GM23338 (cell line): ENCODE measurements around the gene AHI1.

Experiments used
- CTCF ChIP-seq, 2 experiments: fragments of 200-600 bp in 1 of 2; sonication (generic) in 1 of 2; conservative IDR thresholded peaks; 2 replicates each; pipeline versions ENCODE4 v1.5.1 to v1.6.1; 2016 to 2017; ENCODE audit warnings: antibody characterized with exemption in 2 of 2, low read depth in 2 of 2, mild to moderate bottlenecking in 2 of 2, moderate library complexity in 1 of 2
- EZH2 ChIP-seq: fragments of 200-600 bp; sonication (generic); IDR thresholded peaks from one replicate; pipeline ENCODE4 v1.8.0; 2017; ENCODE audit warnings: antibody characterized with exemption, mild to moderate bottlenecking, low read depth; ENCODE audit not compliant: unreplicated experiment
- EZH2phosphoT487 ChIP-seq: fragments of 200-600 bp; sonication (generic); IDR thresholded peaks from one replicate; pipeline ENCODE4 v1.8.1; 2018; ENCODE audit warnings: antibody characterized with exemption; ENCODE audit not compliant: unreplicated experiment
- JUNB ChIP-seq: IDR thresholded peaks from one replicate; pipeline ENCODE4 v1.6.1; 2016; ENCODE audit warnings: antibody characterized with exemption; ENCODE audit not compliant: unreplicated experiment
- NANOG ChIP-seq: IDR thresholded peaks from 2 replicates; pipeline ENCODE4 v1.6.1; 2016; ENCODE audit warnings: antibody characterized with exemption, borderline replicate concordance
- POLR2AphosphoS5 ChIP-seq: IDR thresholded peaks from 2 replicates; pipeline ENCODE4 v1.6.1; 2016; ENCODE audit warnings: antibody characterized with exemption, low read depth
- ZNF114 ChIP-seq: fragments of 250-450 bp; sonication (Bioruptor Pico); IDR thresholded peaks from 2 replicates; pipeline ENCODE4 v1.5.0; 2020; ENCODE audit warnings: mild to moderate bottlenecking, moderate library complexity
- TF ChIP-seq, protein P1 (sequence below): IDR thresholded peaks from one replicate; pipeline ENCODE4 v1.6.1; 2018; ENCODE audit warnings: antibody characterized with exemption; ENCODE audit not compliant: unreplicated experiment

GRCh38 chr6:135540207-135540840 lies 42.8 kb upstream of the AHI1 start:
- TF ChIP-seq CTCF (conservative IDR thresholded peaks at IDR 0.05; ENCODE audit: low read depth in 2 of 2) = peak in 1 of 2 experiments; percentile 59; a peak in 2 of 4 replicates
- TF ChIP-seq EZH2 = no peak
- no peak for TF ChIP-seq POLR2AphosphoS5
- no peak for TF ChIP-seq EZH2phosphoT487
- TF ChIP-seq, protein P1, sequence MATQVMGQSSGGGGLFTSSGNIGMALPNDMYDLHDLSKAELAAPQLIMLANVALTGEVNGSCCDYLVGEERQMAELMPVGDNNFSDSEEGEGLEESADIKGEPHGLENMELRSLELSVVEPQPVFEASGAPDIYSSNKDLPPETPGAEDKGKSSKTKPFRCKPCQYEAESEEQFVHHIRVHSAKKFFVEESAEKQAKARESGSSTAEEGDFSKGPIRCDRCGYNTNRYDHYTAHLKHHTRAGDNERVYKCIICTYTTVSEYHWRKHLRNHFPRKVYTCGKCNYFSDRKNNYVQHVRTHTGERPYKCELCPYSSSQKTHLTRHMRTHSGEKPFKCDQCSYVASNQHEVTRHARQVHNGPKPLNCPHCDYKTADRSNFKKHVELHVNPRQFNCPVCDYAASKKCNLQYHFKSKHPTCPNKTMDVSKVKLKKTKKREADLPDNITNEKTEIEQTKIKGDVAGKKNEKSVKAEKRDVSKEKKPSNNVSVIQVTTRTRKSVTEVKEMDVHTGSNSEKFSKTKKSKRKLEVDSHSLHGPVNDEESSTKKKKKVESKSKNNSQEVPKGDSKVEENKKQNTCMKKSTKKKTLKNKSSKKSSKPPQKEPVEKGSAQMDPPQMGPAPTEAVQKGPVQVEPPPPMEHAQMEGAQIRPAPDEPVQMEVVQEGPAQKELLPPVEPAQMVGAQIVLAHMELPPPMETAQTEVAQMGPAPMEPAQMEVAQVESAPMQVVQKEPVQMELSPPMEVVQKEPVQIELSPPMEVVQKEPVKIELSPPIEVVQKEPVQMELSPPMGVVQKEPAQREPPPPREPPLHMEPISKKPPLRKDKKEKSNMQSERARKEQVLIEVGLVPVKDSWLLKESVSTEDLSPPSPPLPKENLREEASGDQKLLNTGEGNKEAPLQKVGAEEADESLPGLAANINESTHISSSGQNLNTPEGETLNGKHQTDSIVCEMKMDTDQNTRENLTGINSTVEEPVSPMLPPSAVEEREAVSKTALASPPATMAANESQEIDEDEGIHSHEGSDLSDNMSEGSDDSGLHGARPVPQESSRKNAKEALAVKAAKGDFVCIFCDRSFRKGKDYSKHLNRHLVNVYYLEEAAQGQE = no peak
- no peak for TF ChIP-seq JUNB
- TF ChIP-seq ZNF114 (CRISPR knock-in tag) = no peak
- no peak for TF ChIP-seq NANOG
